T47D (cell line): ENCODE results near the gene FANCE.

Source experiments
- DNase-seq, 2 experiments: peaks; one replicate each; pipeline versions ENCODE4 v3.0.0 to v3.0.0-alpha.2; 2011 to 2012; ENCODE audit warnings: low read depth in 1 of 2, low spot score in 1 of 2
- JUND ChIP-seq: IDR thresholded peaks from 2 replicates; pipeline ENCODE4 v1.6.1; 2012; ENCODE audit warnings: low read depth
- in situ Hi-C: cut with HindIII; loops from 2 replicates; pipeline ENCODE4 v1.10.0; 2016; ENCODE audit warnings: low sequenced_read_pairs, low pct_unique_long_range_greater_than_20kb

The FANCE gene

DNA sequence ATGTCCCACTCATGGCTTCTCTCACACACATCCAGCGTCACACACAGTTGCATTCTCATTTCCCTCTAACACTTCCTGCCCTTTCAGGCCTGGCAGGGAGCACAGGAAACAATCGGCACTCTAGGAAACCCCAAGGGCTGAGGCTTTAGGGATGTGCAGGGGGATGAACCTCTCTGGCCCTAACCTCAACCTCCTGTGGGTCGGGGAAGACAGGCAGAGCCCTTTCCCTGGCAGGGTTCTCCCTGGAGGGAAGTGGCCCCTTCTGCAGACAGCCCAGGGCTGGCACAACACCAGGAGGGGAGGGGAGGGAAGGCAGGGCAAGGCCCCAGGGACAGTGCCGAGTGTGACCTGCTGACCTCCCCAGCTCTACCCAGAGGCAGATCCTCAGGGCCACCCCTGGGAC is 42.0 kb downstream of the FANCE start:
- DNase-seq: no peak
- in situ Hi-C loops: no loop called here
- TF ChIP-seq JUND: no peak

DNA sequence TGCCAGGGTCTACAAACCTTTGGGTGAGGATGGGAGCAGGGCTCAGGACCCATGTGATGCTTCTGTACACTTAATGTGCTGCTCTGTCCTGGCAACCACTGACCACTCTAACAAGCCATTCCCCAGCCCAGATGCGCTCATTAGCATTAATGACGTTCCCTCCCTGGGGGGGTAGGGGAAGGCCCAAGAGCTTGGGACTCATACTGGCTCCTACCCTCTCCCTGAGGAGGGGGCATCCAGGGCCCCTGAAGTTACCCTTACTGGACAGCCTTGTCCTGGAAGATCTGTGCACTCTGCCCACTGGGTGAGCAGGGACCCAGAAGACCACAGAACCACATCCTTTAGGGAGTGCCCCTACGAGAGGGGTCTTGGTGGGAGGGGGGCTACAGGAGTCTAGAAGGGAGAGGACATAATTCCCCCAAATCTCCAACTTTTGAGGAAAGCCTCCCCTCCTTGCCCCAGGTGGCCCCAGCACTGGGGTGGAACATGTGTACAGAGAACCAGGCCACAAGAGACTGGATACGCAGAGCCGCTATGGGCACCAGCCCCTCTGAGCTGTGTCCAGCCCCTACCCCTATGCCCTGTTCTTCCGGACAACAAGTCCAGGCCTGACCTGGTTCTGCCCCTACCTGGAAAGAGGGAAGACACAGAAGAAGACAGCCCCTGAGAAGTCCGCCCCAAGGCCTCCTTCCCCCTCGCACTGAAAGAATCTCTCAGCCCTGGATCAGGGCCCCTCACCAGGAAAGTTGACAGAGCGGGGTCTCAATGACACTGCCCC is 43.3 kb downstream of the FANCE start:
- no peak for TF ChIP-seq JUND
- no peak for DNase-seq
- in situ Hi-C loops: no loop called here

DNA sequence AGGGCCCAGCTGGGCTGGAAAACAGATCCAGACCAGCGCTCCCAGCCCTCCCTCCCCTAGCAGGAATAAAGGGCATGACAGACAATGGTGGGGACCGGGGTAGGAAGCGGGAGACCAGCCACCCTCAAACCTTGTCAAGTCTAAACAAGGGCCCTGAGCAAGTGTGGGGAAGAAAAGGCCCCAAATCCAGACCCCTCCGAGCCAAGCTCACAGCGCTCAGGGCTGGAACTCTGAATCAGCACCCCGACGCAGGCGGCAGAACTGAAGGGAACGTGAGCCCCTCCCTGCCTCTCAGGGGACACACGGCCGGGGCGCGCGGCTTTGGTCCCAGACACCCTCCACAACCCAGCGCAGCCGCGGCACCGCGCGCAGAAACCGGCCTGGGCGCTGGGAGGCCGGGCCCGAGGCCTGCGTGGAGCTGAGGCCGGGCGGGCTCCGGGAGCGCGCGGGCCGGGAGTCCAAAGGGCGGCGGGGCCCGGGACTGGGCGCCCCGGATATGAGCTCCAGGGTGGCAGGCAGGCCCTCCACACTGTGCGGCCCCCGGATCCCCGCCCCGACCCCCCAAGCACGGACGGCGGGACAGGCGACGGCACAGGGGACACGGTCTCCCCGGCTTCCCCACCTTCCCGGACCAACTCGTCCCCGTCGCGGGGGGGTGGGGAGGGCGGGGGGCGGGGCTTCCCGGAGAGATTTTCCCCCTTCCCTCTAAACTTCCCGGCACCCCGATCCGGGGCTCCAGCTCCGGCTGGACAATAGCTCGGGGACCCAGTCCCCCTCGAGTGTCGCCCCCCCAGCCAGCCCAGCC is 44.1 kb downstream of the FANCE start:
- peak; percentile 43 to 74 for DNase-seq
- TF ChIP-seq JUND: no peak
- in situ Hi-C loops: no loop called here

DNA sequence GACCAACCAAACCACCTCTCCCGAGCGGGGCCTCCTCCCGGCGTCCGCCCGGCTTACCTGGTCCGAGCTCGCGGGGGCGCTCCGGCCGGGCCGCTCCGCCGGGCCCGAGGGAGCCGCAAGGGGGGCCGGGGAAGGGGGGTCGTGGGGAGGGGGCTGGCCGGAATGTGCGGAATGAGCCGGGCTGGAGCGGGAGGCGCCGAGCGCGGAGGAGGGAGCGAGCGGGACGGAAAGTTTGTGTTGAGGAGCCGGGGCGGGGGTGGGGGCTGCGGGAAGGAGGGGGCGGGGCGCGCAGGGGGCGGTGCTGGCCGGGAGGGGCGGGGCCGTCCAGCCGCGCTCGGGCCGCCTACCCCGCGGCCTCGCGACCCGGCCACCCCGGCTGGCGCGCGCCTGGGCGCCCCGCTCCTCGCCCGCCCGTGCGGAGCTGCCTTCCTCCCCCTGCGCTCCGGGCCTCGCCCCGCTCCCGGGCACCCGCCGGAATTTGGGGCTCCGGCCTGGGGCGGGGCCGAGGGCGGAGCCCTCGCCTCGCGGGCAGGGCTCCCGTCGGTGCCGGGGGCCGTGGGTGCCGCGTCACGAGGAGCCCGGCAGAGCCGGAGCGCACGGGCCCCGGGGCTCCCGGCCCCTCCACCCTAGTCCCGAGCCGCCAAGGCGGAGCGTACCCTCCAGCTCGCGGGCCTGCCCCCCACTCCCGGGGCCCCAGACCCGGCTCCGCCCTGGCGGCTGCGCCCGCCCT is 44.9 kb downstream of the FANCE start, which contains the start of gene TEAD3:
Gene TEAD3, minus strand, starts transcription at position 239 of the 730 bp plus-strand sequence.
- peak; percentile 87 to 90 for DNase-seq
- no peak for TF ChIP-seq JUND
- in situ Hi-C loops: no loop called here

DNA sequence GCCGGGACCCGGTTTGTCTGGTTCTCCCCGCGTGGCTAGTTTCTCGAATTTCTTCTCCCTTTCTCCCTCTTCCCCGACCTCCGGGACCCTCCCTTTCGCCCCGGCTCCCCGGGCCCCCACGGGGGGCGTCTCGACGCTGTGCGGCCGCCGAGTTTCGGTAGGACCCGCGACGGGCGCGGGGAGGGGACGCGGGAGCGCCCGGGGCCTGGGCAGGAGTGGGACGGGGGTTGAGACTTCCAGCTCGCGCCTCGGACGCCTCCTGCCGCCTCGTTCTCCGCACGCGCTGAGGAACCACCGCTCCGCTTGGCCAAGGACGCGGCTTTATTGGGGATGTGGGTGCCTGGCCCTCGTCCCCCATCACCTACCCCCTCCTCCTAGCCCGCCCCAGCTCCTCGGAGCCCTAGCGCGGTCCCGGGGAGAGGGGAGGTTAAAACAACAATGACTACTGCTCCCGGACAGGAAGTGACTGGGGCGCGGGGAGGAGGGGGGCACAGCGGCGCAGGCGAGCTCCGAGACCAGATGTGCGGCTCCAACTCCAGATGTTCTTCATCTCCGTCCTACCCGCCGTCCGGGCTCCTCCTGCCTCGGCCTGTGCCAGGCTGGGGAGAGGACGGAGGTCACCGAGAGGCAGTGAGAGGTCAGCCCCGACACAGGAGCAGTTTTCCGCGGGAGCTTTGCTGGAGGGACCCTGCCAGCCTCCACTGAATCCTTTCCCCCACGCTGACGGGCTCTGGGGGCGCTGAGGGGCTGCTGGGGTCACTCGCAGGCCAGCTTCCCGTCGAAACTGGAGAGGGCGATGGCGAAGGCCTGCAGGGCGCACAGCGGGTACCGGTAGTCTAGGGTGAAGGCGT is 45.7 kb downstream of the FANCE start:
- DNase-seq: peak in 1 of 2 experiments; percentile 70
- TF ChIP-seq JUND: no peak
- in situ Hi-C loops: no loop called here

DNA sequence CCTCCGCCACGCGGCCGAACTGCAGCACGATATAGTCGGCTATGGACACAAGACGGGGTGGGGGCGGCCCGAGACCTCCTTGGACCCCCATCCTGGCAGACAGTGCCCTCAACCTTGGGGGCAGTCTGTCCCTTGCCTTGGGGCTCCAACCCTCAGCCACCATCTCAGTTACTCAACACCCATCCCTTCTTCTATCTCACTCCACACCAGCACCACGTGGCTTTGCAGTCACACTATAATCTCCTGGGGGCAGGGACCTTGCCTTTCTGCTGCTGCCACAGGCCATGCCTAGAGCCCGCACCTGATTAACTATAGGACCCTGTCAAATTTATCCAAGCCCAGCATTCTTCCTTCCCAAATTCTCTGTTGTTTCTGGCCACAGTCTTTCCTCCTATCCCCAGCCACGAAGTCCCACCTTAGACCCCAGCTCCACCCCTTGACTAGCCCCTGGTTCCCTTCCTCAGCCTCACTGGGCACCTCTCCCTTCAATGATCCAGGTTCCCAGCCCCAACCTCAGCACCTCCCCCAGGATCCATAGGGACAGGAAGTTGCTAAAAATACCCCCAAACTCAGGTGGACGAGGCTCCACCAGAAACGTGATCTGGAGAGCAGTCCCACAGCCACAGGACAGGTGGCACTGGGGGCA is 46.4 kb downstream of the FANCE start:
- TF ChIP-seq JUND: no peak
- DNase-seq: no peak
- in situ Hi-C loops: no loop called here

DNA sequence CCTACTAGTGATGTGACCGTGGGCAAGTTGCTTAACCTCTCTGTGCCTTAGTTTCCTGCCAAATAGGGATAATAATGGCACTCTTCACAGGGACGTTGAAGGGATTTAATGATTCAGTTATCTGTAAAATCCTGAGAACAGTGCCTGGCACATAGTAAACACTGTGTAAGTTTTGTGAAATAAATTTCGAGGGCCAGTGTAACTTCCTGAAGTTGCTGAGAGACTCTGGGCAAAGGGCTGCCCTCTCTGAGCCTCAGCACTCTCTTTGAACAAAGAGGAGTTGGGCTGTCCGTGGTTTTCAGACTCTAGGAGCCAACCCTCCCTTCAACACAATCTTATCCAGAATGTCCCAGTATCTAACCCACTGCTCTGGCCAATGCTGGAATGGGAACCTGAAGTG is 47.2 kb downstream of the FANCE start:
- no peak for TF ChIP-seq JUND
- in situ Hi-C loops: no loop called here
- no peak for DNase-seq

DNA sequence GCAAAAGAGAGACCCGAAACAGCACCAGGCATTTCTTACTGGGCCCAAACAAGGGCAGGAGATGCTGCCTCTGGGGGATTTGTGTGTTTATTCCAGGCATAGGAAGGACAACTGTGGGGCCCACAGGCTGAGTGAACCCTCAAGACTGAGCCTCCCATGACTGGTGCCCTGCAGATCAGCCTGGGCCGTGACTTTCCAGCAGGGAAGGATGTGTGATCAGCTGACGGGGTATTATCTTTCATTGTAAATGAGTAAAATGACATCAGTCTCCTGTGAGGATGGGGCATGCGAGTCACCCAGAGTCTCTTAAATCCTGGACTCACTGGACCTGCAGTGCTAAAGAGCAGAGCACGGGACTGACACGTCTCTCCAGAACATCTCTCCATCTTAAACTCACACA is 48.6 kb downstream of the FANCE start:
- TF ChIP-seq JUND: no peak
- no peak for DNase-seq
- in situ Hi-C loops: no loop called here

DNA sequence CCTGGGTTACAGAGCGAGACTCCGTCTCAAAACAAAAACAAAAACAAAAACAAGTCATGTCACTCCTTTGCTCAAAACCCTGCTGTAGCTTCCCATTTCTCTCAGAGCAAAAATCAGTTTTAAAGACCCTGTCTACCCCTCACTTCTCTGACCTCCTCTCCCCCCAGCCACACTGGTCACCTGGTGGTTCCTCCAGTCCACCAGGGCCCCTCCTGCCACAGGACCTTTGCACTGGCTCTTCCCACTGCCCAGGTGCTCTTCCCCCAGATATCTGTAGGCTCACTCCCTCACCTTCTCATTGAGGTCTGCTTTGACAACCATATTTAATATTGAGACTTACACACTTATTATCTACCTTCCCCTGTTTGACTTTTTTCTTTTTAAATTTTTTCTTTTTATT is 49.6 kb downstream of the FANCE start:
- no peak for TF ChIP-seq JUND
- no peak for DNase-seq
- in situ Hi-C loops: no loop called here

DNA sequence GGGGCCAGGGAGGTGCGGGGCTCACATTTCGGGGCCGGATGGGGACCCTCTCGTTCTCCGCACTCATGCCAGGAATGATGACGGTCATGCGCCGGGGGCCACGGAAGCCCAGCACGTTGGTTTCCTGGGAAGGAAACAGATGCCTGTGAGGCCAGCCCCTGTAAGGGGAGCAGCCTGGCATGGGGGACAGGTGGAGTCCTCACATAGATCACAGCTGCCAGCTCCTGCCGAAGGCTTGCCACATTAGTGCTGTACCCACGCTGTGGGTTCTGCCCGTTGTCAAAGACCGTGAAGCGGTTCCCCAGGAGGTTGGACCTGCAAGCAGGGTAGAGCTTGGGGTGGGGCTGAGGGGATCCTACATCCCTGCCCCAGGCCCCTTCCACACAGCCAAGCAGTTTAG is 51.4 kb downstream of the FANCE start:
- no peak for TF ChIP-seq JUND
- in situ Hi-C loops: no loop called here
- no peak for DNase-seq

DNA sequence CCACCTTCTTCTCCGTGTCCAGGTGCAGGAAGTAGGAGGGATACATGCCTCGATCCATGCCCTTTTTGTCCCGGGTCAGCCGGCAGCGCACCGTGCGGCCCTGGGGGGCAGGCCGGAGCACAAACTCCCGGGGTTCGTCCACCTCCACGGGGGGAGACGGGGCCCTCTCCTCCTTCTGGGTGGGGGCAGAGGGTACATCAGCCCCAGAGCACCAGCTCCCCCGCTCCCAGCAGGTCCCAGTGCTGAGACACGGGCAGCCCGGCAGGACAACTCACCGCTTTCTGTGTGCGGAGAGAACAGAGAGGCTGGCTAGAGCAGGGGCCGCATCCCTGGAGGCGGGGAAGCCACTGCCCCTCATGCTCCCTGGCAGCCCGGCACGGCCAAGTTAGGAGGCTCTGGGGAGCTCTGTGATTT is 53.9 kb downstream of the FANCE start:
- in situ Hi-C loops: no loop called here
- DNase-seq: no peak
- no peak for TF ChIP-seq JUND
